Measurements from ENCODE around the gene CES2.
A peak's percentile ranks its signal among the peaks of the same experiment; 100 is the strongest.

CES2 gene

DNA sequence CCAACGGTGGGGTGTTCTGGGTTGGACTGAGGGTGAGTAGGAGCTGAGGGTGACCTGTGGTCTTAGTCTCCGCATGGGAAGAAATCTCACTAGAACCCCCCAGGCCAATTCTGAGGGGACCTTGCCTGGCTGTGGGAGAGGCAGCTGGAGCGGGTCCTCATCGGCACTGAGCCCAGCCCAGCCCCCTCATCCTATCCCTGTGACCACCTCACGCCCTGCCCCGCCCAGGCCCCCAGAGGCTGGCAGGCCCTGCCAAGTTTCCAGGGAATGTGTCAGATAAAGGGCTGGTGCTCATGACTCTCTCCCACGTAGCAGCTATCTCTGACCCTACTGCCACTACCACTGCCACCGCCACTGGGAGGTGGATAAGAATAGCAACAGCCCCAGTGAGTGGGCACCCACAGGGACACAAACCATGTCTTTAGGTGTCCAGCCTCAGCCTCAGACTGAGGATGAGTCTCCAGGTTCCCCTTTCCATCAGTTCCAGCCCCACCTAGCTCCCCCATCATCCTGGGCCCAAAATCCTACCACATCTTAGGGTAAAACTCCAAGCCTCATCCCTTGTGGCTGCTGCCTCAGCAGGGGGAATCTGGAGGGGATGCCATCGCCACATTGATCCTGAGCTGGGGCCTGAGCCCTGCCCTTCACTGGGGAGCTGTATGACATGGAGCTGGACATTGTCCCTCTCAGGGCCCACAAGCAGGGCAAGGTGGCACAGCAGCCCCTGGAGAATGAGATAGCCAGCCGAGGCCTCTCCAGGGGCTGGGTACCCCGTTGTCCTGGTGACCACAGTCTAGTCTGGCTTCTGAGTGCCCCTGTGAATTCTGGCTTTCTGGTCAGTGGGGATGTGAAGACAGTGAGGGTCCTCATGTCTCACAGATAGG is 31.5 kb upstream of the CES2 start:
- no peak for DNase-seq

DNA sequence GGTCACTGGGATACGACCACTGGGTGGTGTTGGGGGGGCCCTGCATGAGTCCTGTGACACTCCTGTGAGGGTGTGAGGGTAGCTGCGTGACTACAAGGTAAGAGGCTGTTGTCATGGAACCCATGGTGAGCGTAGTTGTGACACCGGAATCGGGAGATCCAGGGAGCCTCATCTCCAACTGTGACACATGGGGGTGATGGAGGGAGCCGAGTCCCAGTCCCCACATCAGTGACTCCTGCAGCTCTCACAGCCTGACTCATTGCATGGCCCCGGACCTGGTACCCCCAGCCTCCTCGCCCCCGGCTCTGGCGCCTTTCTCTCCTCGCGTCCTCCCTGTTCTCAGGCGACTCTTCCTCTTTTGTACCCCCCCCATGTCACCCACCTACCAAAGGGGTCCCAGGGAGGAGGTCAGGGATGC is 30.9 kb upstream of the CES2 start:
- no peak for DNase-seq

- DNase-seq: no peak
These were observed 30.3 kb upstream of the CES2 start for GRCh38 chr16:66904846-66905632.

DNA sequence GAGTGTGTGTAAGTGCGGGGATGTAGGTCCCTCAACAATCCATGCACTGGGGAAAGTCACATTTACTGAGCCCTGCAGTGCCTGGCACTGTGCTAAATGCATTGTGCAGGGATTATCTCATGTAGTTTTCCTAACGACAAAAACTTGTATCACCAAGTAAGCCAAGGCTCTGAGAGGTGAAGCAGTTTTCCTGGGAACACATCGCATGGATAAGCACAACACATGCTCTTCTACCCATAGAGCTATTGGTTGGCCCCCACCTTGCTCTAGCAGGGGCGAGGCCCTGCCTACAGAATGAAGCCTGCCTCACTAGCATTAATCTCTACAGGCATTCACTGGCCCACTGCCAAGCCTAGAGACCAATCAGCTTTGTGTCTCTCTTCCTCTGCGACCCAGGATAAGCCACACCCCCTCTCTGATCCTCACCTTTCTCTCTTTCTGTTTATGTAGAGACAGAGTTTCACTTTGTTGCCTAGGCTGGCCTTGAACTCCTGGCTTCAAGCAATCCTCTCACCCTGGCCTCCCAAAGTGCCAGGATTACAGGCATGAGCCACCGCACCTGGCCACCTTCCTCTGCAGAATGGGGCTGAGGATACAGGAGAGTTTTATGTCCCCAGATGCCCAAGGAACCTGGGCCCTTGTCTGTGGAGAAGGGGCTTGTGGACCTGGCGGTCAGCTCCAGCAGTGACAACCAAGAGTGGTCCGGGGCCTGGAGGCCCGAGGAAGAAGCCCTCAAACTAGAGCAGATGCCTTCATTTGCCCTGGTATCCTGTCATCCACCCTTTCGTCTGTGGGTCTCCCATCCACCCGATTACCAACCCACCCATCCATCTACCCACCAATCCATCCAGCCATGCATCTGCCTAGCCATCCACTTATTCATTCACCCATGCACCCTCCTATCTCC is 29.4 kb upstream of the CES2 start:
- peak; percentile 36 to 38 for DNase-seq

GRCh38 chr16:66906916-66907836 is 28.1 kb upstream of the CES2 start:
- DNase-seq: no peak

DNA sequence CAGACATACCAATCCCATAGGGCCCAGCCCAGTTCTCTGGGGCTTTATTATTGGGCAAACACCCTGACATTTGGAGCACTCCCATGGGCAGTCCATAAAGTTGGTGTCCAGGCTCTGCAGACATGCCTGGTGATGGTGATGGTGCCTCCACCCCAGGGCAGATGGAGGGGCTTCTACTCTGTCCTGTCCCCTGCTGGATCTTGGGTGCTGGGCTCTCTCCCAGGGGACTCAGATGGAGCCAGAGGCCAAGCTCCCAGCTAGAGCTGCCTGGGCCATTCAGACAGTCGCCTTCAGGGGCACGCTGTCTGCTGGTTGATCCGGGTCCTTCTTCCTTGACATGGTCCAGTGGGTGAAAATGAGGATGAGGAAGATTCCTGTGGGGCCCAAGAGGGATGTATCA is 27.2 kb upstream of the CES2 start:
- DNase-seq: no peak

DNA sequence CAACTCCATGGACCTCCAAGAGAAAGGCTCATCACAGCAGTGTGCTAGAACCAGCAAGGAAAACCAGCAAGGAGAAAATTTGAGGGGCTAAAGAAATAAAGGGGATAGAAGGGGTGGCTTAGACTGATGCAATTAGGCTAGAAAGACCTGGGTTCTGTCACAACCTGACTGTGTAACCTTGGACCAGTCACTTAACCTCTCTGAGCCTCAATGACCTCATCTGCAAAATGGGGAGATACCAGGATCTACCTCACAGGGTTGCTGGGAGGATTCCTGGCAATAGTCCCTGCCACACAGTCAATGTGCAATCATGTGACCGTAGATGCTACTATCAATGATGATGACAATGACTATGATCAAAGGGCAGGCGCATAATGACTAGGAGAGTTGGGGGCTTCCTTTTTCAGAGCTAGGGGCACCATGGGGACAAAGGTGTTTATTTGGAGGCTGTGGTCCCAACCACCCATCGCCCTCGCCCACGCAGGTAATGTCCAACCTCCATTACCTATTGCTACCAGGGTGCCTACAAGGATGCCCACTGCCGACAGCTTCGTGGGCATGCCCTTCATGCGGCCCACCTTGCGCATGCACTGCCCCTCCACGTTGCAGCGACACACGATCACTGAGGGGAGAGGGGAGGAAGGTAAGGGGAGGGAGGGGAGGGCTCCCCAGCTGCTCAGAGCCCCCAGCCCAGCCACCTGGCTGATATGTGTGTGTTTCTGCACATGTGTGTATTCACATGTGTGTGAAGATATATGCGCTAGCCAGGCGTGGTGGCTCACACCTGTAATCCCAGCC is 26.4 kb upstream of the CES2 start:
- DNase-seq: no peak

- DNase-seq: no peak
These were observed 25.0 kb upstream of the CES2 start for GRCh38 chr16:66910175-66910940.

- no peak for DNase-seq
These were observed 24.2 kb upstream of the CES2 start for GRCh38 chr16:66911112-66911511.

- DNase-seq: no peak
These were observed 23.5 kb upstream of the CES2 start for GRCh38 chr16:66911801-66912200.

- no peak for DNase-seq
These were observed 22.2 kb upstream of the CES2 start for GRCh38 chr16:66913081-66913480.

- DNase-seq: no peak
These were observed 21.6 kb upstream of the CES2 start for GRCh38 chr16:66913711-66914110.

DNA sequence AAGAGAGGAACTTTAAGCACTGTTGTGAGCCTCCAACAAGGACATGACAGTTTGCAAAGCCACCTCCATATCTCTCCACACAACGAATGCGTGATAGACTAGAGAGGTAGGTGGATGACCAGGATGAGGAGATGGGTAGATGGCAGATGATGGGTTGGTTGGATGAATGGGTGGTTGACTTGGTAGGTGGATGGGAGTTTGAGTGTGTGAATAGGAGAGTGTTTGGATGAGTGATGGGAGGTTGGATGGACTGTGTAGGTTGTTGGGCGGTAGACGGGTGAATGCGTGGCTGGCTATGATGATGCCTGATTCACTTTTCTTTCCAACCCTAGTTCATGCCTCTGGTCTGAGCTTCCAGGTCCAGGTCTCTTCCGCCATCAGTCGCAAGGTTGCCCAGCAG is 20.8 kb upstream of the CES2 start:
- no peak for DNase-seq

GRCh38 chr16:66915041-66915440 is 20.3 kb upstream of the CES2 start:
- no peak for DNase-seq

- DNase-seq: no peak
These were observed 18.8 kb upstream of the CES2 start for GRCh38 chr16:66916518-66916917.

GRCh38 chr16:66917741-66918140 is 17.6 kb upstream of the CES2 start:
- DNase-seq: no peak

DNA sequence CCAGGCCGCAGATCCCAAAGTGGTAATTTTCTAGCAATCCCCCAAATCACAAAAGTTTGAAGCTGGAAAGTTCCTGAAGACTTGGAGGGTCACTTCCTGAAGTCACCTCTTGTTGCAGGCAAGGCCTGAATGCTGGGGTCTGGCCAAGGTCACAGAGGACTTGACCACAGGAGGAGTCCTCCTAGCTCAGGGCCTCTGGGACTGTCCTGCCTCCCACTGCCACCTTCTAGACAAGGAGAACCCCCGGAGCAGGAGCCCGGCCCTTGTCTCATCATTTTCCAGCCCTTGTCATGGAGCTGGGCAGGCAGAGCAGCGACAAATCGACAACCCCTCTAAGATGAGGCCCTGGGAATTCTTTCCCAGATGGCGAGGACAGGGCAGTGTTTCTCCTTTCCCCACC is 17.0 kb upstream of the CES2 start:
- DNase-seq: no peak

DNA sequence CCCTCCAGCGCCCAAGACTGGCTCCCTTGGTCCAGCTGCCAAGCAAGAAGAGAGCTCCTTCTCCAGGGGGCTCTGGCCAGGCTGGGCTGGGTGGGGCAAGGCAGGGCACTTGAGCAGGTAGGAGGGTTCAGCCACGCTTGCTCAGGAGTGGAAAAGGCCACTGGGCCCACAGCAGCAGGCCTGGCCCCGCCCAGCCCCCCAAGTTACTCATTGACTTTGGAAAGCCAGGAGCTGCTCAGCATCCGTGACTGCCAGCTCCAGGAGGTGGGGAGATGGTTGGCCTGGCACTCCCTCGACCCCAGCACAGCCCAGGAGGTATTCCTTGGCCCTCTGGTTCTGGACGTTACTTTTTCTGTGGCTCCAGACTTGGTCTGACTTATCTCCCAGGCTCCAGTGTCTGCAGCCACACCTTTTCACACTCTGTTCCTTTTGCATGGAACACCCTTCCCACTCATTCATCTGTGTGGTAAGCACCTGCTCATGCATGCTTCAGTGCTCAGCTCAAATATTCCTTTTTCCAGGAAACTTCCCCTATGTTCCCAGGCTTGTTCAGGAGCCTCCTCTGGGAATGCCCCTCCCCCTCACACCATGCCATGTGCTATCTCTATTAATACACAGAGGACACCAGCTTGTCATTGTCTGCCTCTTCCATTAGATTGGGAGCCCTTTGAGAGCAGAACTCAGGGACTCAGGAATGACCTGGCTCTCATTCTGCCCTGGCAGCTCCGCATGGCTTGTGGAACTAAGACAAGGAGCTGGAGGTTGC is 16.3 kb upstream of the CES2 start, which contains the start of gene CDH16:
CDH16 (minus strand) TSS at position 83 of the 766 bp plus-strand sequence. CDS start 820 bp downstream, outside the sequence.
- DNase-seq: no peak

GRCh38 chr16:66919569-66920298 is 15.6 kb upstream of the CES2 start:
- no peak for DNase-seq

Data from CD4-positive, alpha-beta T cell treated with Interleukin-4 for 1 hour (primary cell).